Left lung (tissue), 10 donors: ENCODE data around the gene TRMT61A. TPM values are rescaled to one million over a fixed set of nuclear protein-coding genes. Genes with fewer than 3 reads are reported as not detected.

Source experiments
- ATAC-seq: fragments of 200-7000 bp; cut with Tn5 transposase; one replicate; pipeline ENCODE4 v1.9.1; 2020; ENCODE audit warnings: moderate library complexity
- DNase-seq, 4 donors: peaks; one replicate each; pipeline ENCODE4 v3.0.0-alpha.2; 2013 to 2020
- H3K27ac ChIP-seq, 2 donors: fragments of 200-600 bp; sonication (generic) in 1 of 2; one replicate each; pipeline versions ENCODE4 v1.5.0 to v1.8.0; 2020 to 2021
- H3K27me3 ChIP-seq, 2 donors: fragments of 200-600 bp; sonication (generic) in 1 of 2; one replicate each; pipeline versions ENCODE4 v1.5.0 to v1.8.0; 2020 to 2021
- H3K36me3 ChIP-seq, 2 donors: fragments of 200-600 bp; sonication (generic) in 1 of 2; one replicate each; pipeline versions ENCODE4 v1.5.0 to v1.8.0; 2020 to 2021
- H3K4me1 ChIP-seq, 2 donors: fragments of 200-600 bp; one replicate each; pipeline ENCODE4 v1.8.0; 2021
- H3K4me3 ChIP-seq, 2 donors: fragments of 200-600 bp; sonication (generic) in 1 of 2; one replicate each; pipeline versions ENCODE4 v1.5.0 to v1.8.0; 2020 to 2021; ENCODE audit warnings: mild to moderate bottlenecking in 1 of 2
- H3K9me3 ChIP-seq, 2 donors: fragments of 200-600 bp; sonication (generic) in 1 of 2; one replicate each; pipeline versions ENCODE4 v1.5.0 to v1.8.0; 2020 to 2021
- CTCF ChIP-seq, 2 donors: fragments of 200-600 bp; sonication (generic) in 1 of 2; IDR thresholded peaks; one replicate each; pipeline versions ENCODE4 v1.5.0 to v1.8.0; 2021; ENCODE audit warnings: antibody characterized with exemption in 2 of 2
- intact Hi-C, 2 donors: fragments of 100-400 bp; cut with DNase I; formaldehyde crosslinking; loops; one replicate each; pipeline versions ENCODE4 v1.11.2 to v1.14.2; 2022
- polyA plus RNA-seq, 6 donors: library from polyadenylated mRNA; unstranded; fragments of 120-200 nt; gene quantifications; one replicate each; pipeline ENCODE4 v1.2.1, GENCODE V29; 2013; ENCODE audit not compliant: insufficient read length in 6 of 6
- total RNA-seq, 2 donors: library from RNA; stranded (reverse); fragmentation: NEBNext Ultra II Directional; extraction: Animal tissue kit (Norgen Biotek cat#: 25700); gene quantifications; one replicate each; pipeline ENCODE4 v1.2.1, GENCODE V29; 2021
- donor health status: DM: no; HTN: yes; CAD: no.
- donor health status: DM: no; HTN: no; CAD: no.

Gene TRMT61A
- total and polyA plus RNA-seq, 8 donors: 6.0 to 12.6 (median 7.9) TPM

- intact Hi-C loops: no loop called here
- no peaks in the 10 kb centered on the region for H3K9me3 ChIP-seq
- peak overlapping the region in 1 of 2 donors; percentile 9 for H3K4me3 ChIP-seq
- TF ChIP-seq CTCF (IDR thresholded peaks at IDR 0.05): no peak
- peaks cover 0 to 6% of the 10 kb centered on the region in 2 donors for H3K36me3 ChIP-seq
- H3K4me1 ChIP-seq: peaks cover 11 to 19% of the 10 kb centered on the region in 2 donors
- H3K27ac ChIP-seq: peak overlapping the region; percentile 64 to 71
- ATAC-seq (no peak), DNase-seq (no peak)
- H3K27me3 ChIP-seq: no peaks in the 10 kb centered on the region
These were observed 22.4 kb downstream of the TRMT61A start for GRCh38 chr14:103551338-103551762.

DNA sequence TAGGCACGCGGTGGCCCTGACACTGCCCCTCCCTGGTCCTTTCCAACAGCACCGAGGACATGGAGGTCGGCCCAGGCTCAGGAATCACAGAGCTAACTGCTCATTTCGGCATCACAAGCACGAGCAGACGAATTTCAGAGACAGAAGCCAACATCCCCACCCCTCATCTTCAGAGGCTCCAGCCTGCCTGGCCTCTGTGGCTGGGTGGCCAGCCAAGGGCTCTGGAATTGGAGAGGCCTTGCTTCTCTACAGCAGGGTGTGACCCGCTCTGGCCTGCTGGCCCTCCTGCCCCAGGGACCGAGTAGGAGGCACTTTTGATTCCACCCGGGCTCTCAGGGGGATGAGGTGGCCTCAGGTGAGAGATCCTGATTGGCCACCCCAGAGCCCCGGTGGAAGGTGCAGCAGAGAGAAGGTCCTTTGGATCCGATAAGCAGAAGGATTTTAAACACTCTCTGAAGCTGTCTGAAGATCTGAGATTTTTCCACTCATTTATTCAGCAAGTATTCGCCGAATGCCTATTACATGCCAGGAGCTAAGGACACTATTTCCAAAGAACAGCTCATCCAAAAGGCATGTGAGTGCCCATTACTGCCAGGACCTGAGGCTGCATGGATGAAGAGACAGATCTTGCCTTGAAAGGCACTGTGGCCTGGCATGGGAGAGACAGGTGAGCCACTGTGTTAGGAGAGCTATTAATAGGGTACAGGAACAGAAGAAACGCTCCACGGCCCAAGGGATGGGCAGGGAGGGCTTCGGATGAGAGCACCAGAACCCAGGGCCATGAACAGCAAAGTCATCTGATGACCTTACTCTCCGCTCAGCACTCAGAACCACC, 23.2 kb downstream of the TRMT61A start:
- H3K4me3 ChIP-seq: peak overlapping the region in 1 of 2 donors; percentile 9
- peak in 2 of 4 donors; percentile 68 to 80 for DNase-seq
- intact Hi-C loops: no loop called here

DNA sequence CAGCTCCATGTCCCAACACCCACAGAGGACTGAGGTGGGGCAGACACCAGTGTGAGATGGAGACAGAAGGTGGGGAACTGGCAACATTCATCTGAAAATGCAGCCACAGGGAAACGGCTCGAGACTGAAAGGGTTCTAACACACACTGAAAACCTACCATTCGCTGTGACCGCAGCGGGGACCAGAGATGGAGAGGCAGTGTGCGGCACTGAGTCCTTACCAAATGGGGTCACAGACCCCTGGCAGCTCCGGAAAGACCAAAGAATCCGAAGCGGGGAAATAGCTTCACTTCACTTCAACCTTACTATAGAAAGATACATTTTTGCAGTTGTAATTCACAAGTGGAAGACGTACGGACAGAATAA, 23.8 kb downstream of the TRMT61A start:
- ATAC-seq: no peak
- no peak for TF ChIP-seq CTCF (IDR thresholded peaks at IDR 0.05)
- Histone ChIP-seq H3K36me3 (peaks cover 0 to 14% of the 10 kb centered on the region in 2 donors), H3K4me3 (no peak overlapping the region), H3K27me3 (no peaks in the 10 kb centered on the region), H3K9me3 (no peaks in the 10 kb centered on the region), H3K4me1 (peaks cover 11 to 25% of the 10 kb centered on the region in 2 donors), H3K27ac (peak overlapping the region in 1 of 2 donors; percentile 71)
- intact Hi-C loops: no loop called here
- peak in 1 of 4 donors; percentile 34 for DNase-seq

More for the DNA sequence above, 23.2 kb downstream of the TRMT61A start:
- H3K36me3 ChIP-seq: peaks cover 0 to 8% of the 10 kb centered on the region in 2 donors
- H3K27ac ChIP-seq: peak overlapping the region; percentile 64 to 71
- no peaks in the 10 kb centered on the region for H3K9me3 ChIP-seq
- H3K27me3 ChIP-seq: no peaks in the 10 kb centered on the region
- peaks cover 11 to 19% of the 10 kb centered on the region in 2 donors for H3K4me1 ChIP-seq
- peak; percentile 82 for ATAC-seq
- no peak for TF ChIP-seq CTCF (IDR thresholded peaks at IDR 0.05)

- H3K4me1 ChIP-seq: peaks cover 11 to 53% of the 10 kb centered on the region in 2 donors
- H3K9me3 ChIP-seq: no peaks in the 10 kb centered on the region
- H3K36me3 ChIP-seq: peaks cover 0 to 38% of the 10 kb centered on the region in 2 donors
- intact Hi-C loops: no loop called here
- H3K4me3 ChIP-seq: no peak overlapping the region
- no peaks in the 10 kb centered on the region for H3K27me3 ChIP-seq
- ATAC-seq (no peak), DNase-seq (peak in 1 of 4 donors; percentile 53)
- TF ChIP-seq CTCF (IDR thresholded peaks at IDR 0.05): no peak
- H3K27ac ChIP-seq: no peak overlapping the region
These were observed 26.8 kb downstream of the TRMT61A start for GRCh38 chr14:103555559-103556337.
